ENCODE measurements around the gene RNU6-9.

RNU6-9 gene

DNA sequence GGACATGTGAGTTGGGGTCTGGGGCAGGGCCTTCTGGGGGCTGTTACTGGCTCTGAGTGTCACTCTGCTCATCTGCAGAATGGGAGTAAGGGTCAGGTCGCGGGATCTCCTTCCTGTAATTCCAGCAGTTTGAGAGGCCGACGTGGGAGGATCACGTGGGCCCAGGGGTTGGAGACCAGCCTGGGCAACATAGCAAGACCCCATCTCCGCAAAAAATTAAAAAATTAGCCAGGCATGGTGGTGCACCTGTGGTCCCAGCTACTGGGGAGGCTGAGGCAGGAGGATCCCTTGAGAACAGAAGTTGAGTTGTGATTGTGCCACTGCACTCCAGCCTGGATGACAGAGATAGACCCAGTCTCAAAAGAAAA, 36.6 kb downstream of the RNU6-9 start:
- H3K27ac ChIP-seq (ENCODE audit: insufficient read depth in 1 of 2, low read depth in 1 of 2, low read length in 2 of 2, poor library complexity in 1 of 2, severe bottlenecking in 2 of 2): no peak overlapping the region
- CTCF ChIA-PET: interaction anchor here (1.1 to 1.7 kb wide), 2 partner anchors 10 to 67 kb away, joined by 3 read pairs; no protein-coding TSS in a partner anchor
- POLR2A ChIA-PET: no interaction called here

DNA sequence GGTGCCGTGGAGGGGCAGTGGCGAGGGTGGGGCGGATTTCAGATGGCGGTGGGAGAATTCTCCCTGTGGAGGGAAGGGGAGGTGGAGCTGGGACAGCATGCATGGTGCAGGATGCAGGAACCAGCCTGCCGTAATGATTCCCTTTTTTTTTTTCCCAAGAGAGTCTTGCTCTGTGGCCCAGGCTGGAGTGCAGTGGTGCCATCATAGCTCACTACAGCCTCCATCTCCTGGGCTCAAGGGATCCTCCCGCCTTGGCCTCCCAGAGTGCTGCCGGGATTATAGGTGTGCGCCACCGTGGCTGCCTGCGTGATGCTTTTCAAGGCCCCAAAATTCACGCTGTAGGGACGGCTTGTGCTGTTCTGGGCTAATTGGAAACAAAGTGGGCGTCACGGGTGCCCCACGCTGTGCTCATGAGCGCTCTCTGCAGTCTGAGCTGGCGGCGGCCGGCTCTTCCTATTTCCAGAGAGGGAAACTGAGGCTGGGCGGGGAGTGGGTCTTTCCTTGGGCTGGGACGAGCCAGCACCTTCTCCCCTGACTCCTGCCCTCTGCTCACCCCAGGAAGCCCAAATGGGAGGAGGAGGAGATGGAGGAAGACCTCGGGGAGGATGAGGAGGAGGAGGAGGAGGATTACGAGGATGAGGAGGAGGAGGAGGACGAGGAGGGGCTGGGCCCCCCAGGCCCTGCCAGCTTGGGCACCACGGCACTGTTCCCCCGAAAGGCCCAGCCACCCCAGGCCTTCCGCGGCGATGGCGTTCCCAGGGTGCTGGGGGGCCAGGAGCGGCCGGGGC, 38.8 kb downstream of the RNU6-9 start:
- peak overlapping the region in 4 of 7 experiments; percentile 28 to 57 (median 35) for H3K4me3 ChIP-seq (ENCODE audit: control insufficient read depth in 1 of 7, extremely low read depth in 1 of 7, insufficient read depth in 4 of 7, low read depth in 2 of 7, low read length in 6 of 7)
- peaks cover 0 to 55% (median 49%) of the 10 kb centered on the region in 4 experiments for H3K4me1 ChIP-seq (ENCODE audit: control extremely low read depth in 1 of 4, control insufficient read depth in 4 of 4, insufficient read depth in 4 of 4, low read length in 3 of 4)
- DNase-seq: no peak
- peaks cover 0 to 34% (median 7%) of the 10 kb centered on the region in 4 experiments for H3K36me3 ChIP-seq (ENCODE audit: control insufficient read depth in 4 of 4, insufficient read depth in 4 of 4, low read length in 3 of 4)
- CTCF ChIA-PET: interaction anchor here (0.9 to 1.7 kb wide), 3 partner anchors 9 to 24 kb away, joined by 4 to 5 read pairs (median 4); no protein-coding TSS in a partner anchor
- H3K27me3 ChIP-seq (replicated peaks in 2 of 5; ENCODE audit: control insufficient read depth in 4 of 5, insufficient read depth in 5 of 5, low read length in 4 of 5): no peaks in the 10 kb centered on the region
- no peak overlapping the region for H3K27ac ChIP-seq (ENCODE audit: insufficient read depth in 1 of 2, low read depth in 1 of 2, low read length in 2 of 2, poor library complexity in 1 of 2, severe bottlenecking in 2 of 2)
- WGBS (ENCODE audit: insufficient coverage): 74% methylated on average over 30 of the region's 32 CpGs
- POLR2A ChIA-PET: interaction anchor here (0.6 to 1.5 kb wide), 2 partner anchors 16 to 337 kb away, joined by 5 read pairs; partner anchors contain the start of gene CIRBP
- H3K9me3 ChIP-seq (ENCODE audit: control extremely low read depth in 1 of 5, control insufficient read depth in 4 of 5, insufficient read depth in 2 of 5, low read depth in 1 of 5, low read length in 4 of 5): no peaks in the 10 kb centered on the region

More for the DNA sequence above, 36.6 kb downstream of the RNU6-9 start:
- no peaks in the 10 kb centered on the region for H3K27me3 ChIP-seq (replicated peaks in 2 of 5; ENCODE audit: control insufficient read depth in 4 of 5, insufficient read depth in 5 of 5, low read length in 4 of 5)
- no peak for DNase-seq
- peaks cover 0 to 29% (median 7%) of the 10 kb centered on the region in 4 experiments for H3K36me3 ChIP-seq (ENCODE audit: control insufficient read depth in 4 of 4, insufficient read depth in 4 of 4, low read length in 3 of 4)
- no peaks in the 10 kb centered on the region for H3K9me3 ChIP-seq (ENCODE audit: control extremely low read depth in 1 of 5, control insufficient read depth in 4 of 5, insufficient read depth in 2 of 5, low read depth in 1 of 5, low read length in 4 of 5)
- WGBS (ENCODE audit: insufficient coverage): 97% methylated on average over 6 of the region's 6 CpGs
- peaks cover 0 to 48% (median 45%) of the 10 kb centered on the region in 4 experiments for H3K4me1 ChIP-seq (ENCODE audit: control extremely low read depth in 1 of 4, control insufficient read depth in 4 of 4, insufficient read depth in 4 of 4, low read length in 3 of 4)
- no peak overlapping the region for H3K4me3 ChIP-seq (ENCODE audit: control insufficient read depth in 1 of 7, extremely low read depth in 1 of 7, insufficient read depth in 4 of 7, low read depth in 2 of 7, low read length in 6 of 7)

DNA sequence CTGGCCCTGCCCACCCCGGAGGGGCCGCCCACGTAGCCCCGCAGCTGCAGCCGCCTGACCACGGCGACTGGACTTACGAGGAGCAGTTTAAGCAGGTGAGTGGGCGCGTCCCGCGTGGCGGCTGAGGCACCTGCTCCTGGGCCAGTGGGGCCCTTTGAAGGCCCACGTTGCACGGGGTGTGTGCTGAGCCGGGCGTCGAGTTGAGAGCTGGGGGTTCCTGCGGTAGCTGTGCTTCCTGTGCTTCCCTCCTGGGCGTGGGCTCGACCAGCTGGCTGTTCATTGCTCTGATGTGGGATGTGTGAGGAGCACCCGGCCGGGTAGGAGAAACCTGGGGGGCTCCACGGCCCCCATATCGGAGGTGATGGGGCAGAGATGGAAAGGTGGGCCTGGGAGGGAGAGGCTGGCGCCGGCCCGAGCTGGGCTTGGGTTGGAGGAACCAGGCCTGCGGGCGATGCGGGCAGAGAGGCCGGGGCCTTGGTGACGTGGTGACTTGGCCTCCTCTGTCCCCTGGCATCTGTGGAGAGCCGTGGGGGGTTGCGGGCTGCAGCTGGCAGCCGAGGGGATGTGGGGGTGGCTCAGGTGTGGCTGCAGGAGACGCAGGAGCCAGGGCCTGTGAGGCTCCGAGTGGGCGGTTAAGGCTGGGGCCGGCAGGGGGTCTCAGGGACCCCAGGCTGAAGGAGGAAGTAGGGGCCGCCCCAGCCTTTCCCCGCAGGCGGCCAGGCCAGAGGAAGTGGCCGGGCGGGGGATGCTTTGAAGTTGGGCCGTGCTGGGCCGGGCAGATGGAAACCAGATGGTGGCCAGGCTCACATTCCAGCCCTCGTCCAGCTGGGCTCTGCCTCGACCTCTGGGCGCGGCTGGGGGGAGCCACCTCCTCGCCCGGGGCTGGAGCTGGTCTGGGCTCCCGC, 39.6 kb downstream of the RNU6-9 start:
- Histone ChIP-seq H3K4me3 (ENCODE audit: control insufficient read depth in 1 of 7, extremely low read depth in 1 of 7, insufficient read depth in 4 of 7, low read depth in 2 of 7, low read length in 6 of 7) (peak overlapping the region in 4 of 7 experiments; percentile 28 to 57 (median 35)), H3K27me3 (replicated peaks in 2 of 5; ENCODE audit: control insufficient read depth in 4 of 5, insufficient read depth in 5 of 5, low read length in 4 of 5) (no peaks in the 10 kb centered on the region), H3K27ac (ENCODE audit: insufficient read depth in 1 of 2, low read depth in 1 of 2, low read length in 2 of 2, poor library complexity in 1 of 2, severe bottlenecking in 2 of 2) (no peak overlapping the region), H3K36me3 (ENCODE audit: control insufficient read depth in 4 of 4, insufficient read depth in 4 of 4, low read length in 3 of 4) (peaks cover 0 to 38% (median 9%) of the 10 kb centered on the region in 4 experiments), H3K9me3 (ENCODE audit: control extremely low read depth in 1 of 5, control insufficient read depth in 4 of 5, insufficient read depth in 2 of 5, low read depth in 1 of 5, low read length in 4 of 5) (no peaks in the 10 kb centered on the region), H3K4me1 (ENCODE audit: control extremely low read depth in 1 of 4, control insufficient read depth in 4 of 4, insufficient read depth in 4 of 4, low read length in 3 of 4) (peaks cover 0 to 55% (median 43%) of the 10 kb centered on the region in 4 experiments)
- DNase-seq: peak; percentile 59 to 86 (median 86)
- 20% methylated on average over 42 of the region's 54 CpGs for WGBS (ENCODE audit: insufficient coverage)
- POLR2A ChIA-PET: interaction anchor here (0.6 to 1.5 kb wide), 2 partner anchors 15 to 336 kb away, joined by 5 read pairs; partner anchors contain the start of gene CIRBP
- CTCF ChIA-PET: interaction anchor here (0.7 to 1.7 kb wide), 6 partner anchors 10 to 23 kb away, joined by 3 to 6 read pairs (median 4); no protein-coding TSS in a partner anchor

DNA sequence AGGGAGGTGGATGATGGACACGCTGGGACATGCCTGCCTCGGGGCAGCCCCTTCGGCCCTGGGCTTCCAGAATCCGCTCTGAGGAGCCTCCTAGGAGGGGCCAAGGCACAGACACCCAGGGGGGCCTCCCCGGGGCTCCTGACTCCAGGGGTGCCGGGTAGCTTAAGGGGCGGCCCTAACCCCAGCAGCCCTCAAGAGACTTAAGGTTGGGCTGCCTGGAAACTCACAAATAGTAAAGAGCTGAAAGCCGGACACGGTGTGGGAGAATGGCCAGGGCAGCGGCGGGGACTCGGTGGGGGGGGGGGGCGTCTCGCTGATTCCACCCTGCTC, 40.2 kb downstream of the RNU6-9 start:
- Histone ChIP-seq H3K4me1 (ENCODE audit: control extremely low read depth in 1 of 4, control insufficient read depth in 4 of 4, insufficient read depth in 4 of 4, low read length in 3 of 4) (peaks cover 0 to 51% (median 41%) of the 10 kb centered on the region in 4 experiments), H3K27ac (ENCODE audit: insufficient read depth in 1 of 2, low read depth in 1 of 2, low read length in 2 of 2, poor library complexity in 1 of 2, severe bottlenecking in 2 of 2) (no peak overlapping the region), H3K36me3 (ENCODE audit: control insufficient read depth in 4 of 4, insufficient read depth in 4 of 4, low read length in 3 of 4) (peaks cover 0 to 41% (median 11%) of the 10 kb centered on the region in 4 experiments), H3K27me3 (replicated peaks in 2 of 5; ENCODE audit: control insufficient read depth in 4 of 5, insufficient read depth in 5 of 5, low read length in 4 of 5) (no peaks in the 10 kb centered on the region), H3K9me3 (ENCODE audit: control extremely low read depth in 1 of 5, control insufficient read depth in 4 of 5, insufficient read depth in 2 of 5, low read depth in 1 of 5, low read length in 4 of 5) (no peaks in the 10 kb centered on the region), H3K4me3 (ENCODE audit: control insufficient read depth in 1 of 7, extremely low read depth in 1 of 7, insufficient read depth in 4 of 7, low read depth in 2 of 7, low read length in 6 of 7) (peak overlapping the region in 3 of 7 experiments; percentile 34 to 57 (median 36))
- DNase-seq: no peak
- WGBS (ENCODE audit: insufficient coverage): 86% methylated on average over 11 of the region's 14 CpGs
- CTCF ChIA-PET: interaction anchor here (1.0 to 7.8 kb wide), 5 partner anchors 9 to 23 kb away, joined by 4 to 35 read pairs (median 5); no protein-coding TSS in a partner anchor
- POLR2A ChIA-PET: interaction anchor here (1.5 kb wide), 1 partner anchor 14 kb away, joined by 5 read pairs; no protein-coding TSS in a partner anchor

DNA sequence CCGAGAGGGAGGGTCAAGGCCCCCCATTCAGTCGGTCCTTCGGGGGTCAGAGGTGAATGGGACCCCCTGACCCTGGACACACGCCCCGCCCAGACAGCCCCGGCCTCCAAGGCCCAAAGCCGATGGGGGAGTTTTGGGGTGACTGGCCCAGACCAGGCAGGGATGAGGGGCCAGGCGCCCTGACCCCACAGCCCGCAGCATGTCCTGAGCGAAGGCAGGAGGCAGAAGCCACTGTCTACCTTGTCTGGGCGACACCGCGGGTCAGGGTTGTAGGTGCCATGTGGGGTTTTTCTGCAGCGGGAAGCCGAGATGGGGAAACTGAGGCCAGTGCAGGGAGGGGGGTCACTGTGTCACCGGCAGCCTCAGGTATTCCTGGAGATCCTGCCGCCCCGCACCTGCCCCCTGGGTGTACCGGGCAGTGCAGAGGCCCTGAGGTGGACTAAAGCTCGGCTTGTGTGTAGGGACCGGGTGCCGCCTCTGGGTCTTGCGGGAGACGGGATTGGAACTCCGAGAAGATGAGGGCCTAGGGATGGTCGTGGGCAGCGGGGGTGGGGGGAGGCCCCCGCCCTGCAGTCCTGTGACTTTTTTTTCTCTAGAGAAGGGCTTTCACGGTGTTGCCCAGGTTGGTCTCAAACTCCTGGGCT, 41.0 kb downstream of the RNU6-9 start:
- ChIA-PET POLR2A (interaction anchor here (0.9 to 1.0 kb wide), 2 partner anchors 11 to 13 kb away, joined by 3 to 5 read pairs; no protein-coding TSS in a partner anchor), CTCF (interaction anchor here (0.9 to 7.8 kb wide), 5 partner anchors 11 to 71 kb away, joined by 3 to 35 read pairs (median 10); partner anchors contain the start of gene WDR18)
- H3K36me3 ChIP-seq (ENCODE audit: control insufficient read depth in 4 of 4, insufficient read depth in 4 of 4, low read length in 3 of 4): peaks cover 0 to 39% (median 11%) of the 10 kb centered on the region in 4 experiments
- no peaks in the 10 kb centered on the region for H3K27me3 ChIP-seq (replicated peaks in 2 of 5; ENCODE audit: control insufficient read depth in 4 of 5, insufficient read depth in 5 of 5, low read length in 4 of 5)
- WGBS (ENCODE audit: insufficient coverage): 82% methylated on average over 23 of the region's 29 CpGs
- DNase-seq: no peak
- peak overlapping the region in 1 of 2 experiments; percentile 34 for H3K27ac ChIP-seq (ENCODE audit: insufficient read depth in 1 of 2, low read depth in 1 of 2, low read length in 2 of 2, poor library complexity in 1 of 2, severe bottlenecking in 2 of 2)
- no peaks in the 10 kb centered on the region for H3K9me3 ChIP-seq (ENCODE audit: control extremely low read depth in 1 of 5, control insufficient read depth in 4 of 5, insufficient read depth in 2 of 5, low read depth in 1 of 5, low read length in 4 of 5)
- peak overlapping the region in 4 of 7 experiments; percentile 28 to 51 (median 40) for H3K4me3 ChIP-seq (ENCODE audit: control insufficient read depth in 1 of 7, extremely low read depth in 1 of 7, insufficient read depth in 4 of 7, low read depth in 2 of 7, low read length in 6 of 7)
- H3K4me1 ChIP-seq (ENCODE audit: control extremely low read depth in 1 of 4, control insufficient read depth in 4 of 4, insufficient read depth in 4 of 4, low read length in 3 of 4): peaks cover 0 to 48% (median 44%) of the 10 kb centered on the region in 4 experiments

DNA sequence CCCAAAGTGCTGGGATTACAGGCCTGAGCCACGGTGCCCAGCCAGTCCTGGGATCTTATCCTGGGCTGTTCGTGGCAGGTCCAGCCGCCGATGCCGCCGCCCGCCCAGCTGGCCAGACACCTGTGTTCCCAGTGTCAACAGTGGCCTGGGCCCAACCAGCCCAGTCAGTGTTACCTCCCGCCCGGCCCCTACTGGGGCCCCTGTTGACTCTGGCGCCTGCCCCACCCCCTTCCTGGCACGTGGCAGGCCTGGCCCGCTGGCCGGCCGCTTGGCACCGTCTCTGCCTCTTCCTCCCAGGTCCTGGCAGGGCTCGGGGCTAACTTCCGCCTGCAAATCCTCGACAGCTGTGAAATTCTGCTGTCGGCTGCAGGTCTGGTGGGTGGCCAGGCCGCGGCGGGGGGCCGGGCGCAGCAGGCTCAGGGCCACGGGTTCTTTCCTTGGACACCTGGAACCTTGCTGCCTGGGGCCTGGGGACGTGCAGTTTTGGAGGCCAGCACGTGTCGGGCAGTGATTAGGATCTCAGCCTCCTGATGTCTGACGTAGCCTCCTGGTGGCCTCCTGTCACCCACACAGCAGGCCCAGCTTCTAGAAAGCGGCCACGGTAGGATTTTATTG, 41.7 kb downstream of the RNU6-9 start:
- DNase-seq: peak in 2 of 3 donors; percentile 80 to 89
- H3K4me1 ChIP-seq (ENCODE audit: control extremely low read depth in 1 of 4, control insufficient read depth in 4 of 4, insufficient read depth in 4 of 4, low read length in 3 of 4): peaks cover 0 to 54% (median 49%) of the 10 kb centered on the region in 4 experiments
- POLR2A ChIA-PET: interaction anchor here (0.9 to 1.0 kb wide), 2 partner anchors 11 to 13 kb away, joined by 3 to 5 read pairs; no protein-coding TSS in a partner anchor
- H3K4me3 ChIP-seq (ENCODE audit: control insufficient read depth in 1 of 7, extremely low read depth in 1 of 7, insufficient read depth in 4 of 7, low read depth in 2 of 7, low read length in 6 of 7): peak overlapping the region in 4 of 7 experiments; percentile 28 to 51 (median 40)
- no peaks in the 10 kb centered on the region for H3K9me3 ChIP-seq (ENCODE audit: control extremely low read depth in 1 of 5, control insufficient read depth in 4 of 5, insufficient read depth in 2 of 5, low read depth in 1 of 5, low read length in 4 of 5)
- no peaks in the 10 kb centered on the region for H3K27me3 ChIP-seq (replicated peaks in 2 of 5; ENCODE audit: control insufficient read depth in 4 of 5, insufficient read depth in 5 of 5, low read length in 4 of 5)
- CTCF ChIA-PET: interaction anchor here (0.9 to 7.8 kb wide), 8 partner anchors 11 to 71 kb away, joined by 3 to 35 read pairs (median 6); partner anchors contain the start of gene WDR18
- 5% methylated on average over 30 of the region's 31 CpGs for WGBS (ENCODE audit: insufficient coverage)
- peak overlapping the region in 1 of 2 experiments; percentile 34 for H3K27ac ChIP-seq (ENCODE audit: insufficient read depth in 1 of 2, low read depth in 1 of 2, low read length in 2 of 2, poor library complexity in 1 of 2, severe bottlenecking in 2 of 2)
- peaks cover 0 to 40% (median 9%) of the 10 kb centered on the region in 4 experiments for H3K36me3 ChIP-seq (ENCODE audit: control insufficient read depth in 4 of 4, insufficient read depth in 4 of 4, low read length in 3 of 4)
